ENCODE results near the gene CDH24.

DNA sequence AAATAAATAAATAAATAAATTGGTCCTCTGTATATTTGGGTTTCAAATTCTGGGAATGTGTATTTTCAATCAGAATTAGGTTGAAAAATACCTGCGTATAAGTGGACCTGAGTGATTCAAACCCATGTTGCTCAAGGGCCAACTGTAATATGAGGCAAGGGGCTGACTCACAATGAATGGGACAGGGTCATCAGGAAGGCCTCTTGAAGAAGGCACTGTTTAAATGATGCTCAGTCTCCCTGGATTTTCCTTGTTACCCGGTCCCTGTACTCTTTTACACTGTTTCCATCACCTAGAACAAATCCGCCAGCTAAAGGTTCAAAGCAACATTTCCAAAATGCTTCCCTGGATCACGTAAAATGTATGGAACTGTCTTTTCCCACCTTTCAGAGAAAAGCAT lies 26.4 kb downstream of the CDH24 start:
- TF ChIP-seq GATA2 (IDR thresholded peaks at IDR 0.05; ENCODE audit: low read depth, low read length), result no peak
- no peak for TF ChIP-seq GATA3 (IDR thresholded peaks at IDR 0.05; ENCODE audit: low read depth, low read length)

All from SH-SY5Y (cell line).